Neural progenitor cell (in vitro differentiated cells): Measurements from ENCODE around the gene HERC2. TPM values are rescaled to one million over a fixed set of nuclear protein-coding genes. Genes with fewer than 3 reads are reported as not detected.
"Not testable (repeated sequence)": the region's sequence is repeated elsewhere in the genome, so short reads cannot be mapped to it uniquely, and the experiment has no call there.

Source experiments
- DNase-seq: peaks from one replicate; pipeline ENCODE4 v3.0.0-alpha.2; 2016; ENCODE audit warnings: low spot score
- H2AFZ ChIP-seq: fragments of 200-600 bp; sonication (generic); replicated peaks from 2 replicates; pipeline ENCODE4 v1.6.1; 2016; ENCODE audit warnings: antibody characterized with exemption
- H3F3A ChIP-seq: fragments of 200-600 bp; sonication (generic); 2 replicates; pipeline ENCODE4 v1.6.1; 2016; ENCODE audit warnings: antibody characterized with exemption, low read depth
- H3K27ac ChIP-seq: fragments of 200-600 bp; sonication (generic); 2 replicates; pipeline ENCODE4 v1.5.1; 2016; ENCODE audit warnings: mild to moderate bottlenecking
- H3K27me3 ChIP-seq: fragments of 200-600 bp; sonication (generic); 2 replicates; pipeline ENCODE4 v1.6.1; 2016; ENCODE audit warnings: mild to moderate bottlenecking, moderate library complexity
- H3K36me3 ChIP-seq: fragments of 200-600 bp; sonication (generic); 2 replicates; pipeline ENCODE4 v1.5.1; 2016
- H3K4me1 ChIP-seq: fragments of 200-600 bp; sonication (generic); 2 replicates; pipeline ENCODE4 v1.6.1; 2016; ENCODE audit warnings: mixed run types
- H3K4me2 ChIP-seq: fragments of 200-600 bp; sonication (generic); 2 replicates; pipeline ENCODE4 v1.6.1; 2016
- H3K4me3 ChIP-seq: fragments of 200-600 bp; sonication (generic); 2 replicates; pipeline ENCODE4 v1.5.1; 2016
- H3K79me2 ChIP-seq: fragments of 200-600 bp; sonication (generic); 2 replicates; pipeline ENCODE4 v1.6.1; 2016; ENCODE audit warnings: low read depth
- H3K9ac ChIP-seq: fragments of 200-600 bp; sonication (generic); 2 replicates; pipeline ENCODE4 v1.6.1; 2016
- H3K9me3 ChIP-seq: fragments of 200-600 bp; sonication (generic); 2 replicates; pipeline ENCODE4 v1.5.1; 2016; ENCODE audit warnings: low read depth
- H4K20me1 ChIP-seq: fragments of 200-600 bp; sonication (generic); 2 replicates; pipeline ENCODE4 v1.6.1; 2016; ENCODE audit warnings: low read depth
- H3K27ac Mint-ChIP-seq: 3 replicates; pipeline ENCODE4 v1.8.0; 2021; ENCODE audit warnings: mixed read lengths
- H3K27me3 Mint-ChIP-seq: 2 replicates; pipeline ENCODE4 v1.8.0; 2022; ENCODE audit warnings: low read depth, mild to moderate bottlenecking, inconsistent platforms, moderate library complexity, mixed read lengths; ENCODE audit not compliant: insufficient read depth
- H3K36me3 Mint-ChIP-seq: 3 replicates; pipeline ENCODE4 v1.8.0; 2021; ENCODE audit warnings: mixed read lengths
- H3K4me1 Mint-ChIP-seq: 3 replicates; pipeline ENCODE4 v1.8.0; 2021; ENCODE audit warnings: mixed read lengths
- H3K4me3 Mint-ChIP-seq: 3 replicates; pipeline ENCODE4 v1.8.0; 2021; ENCODE audit warnings: mild to moderate bottlenecking, moderate library complexity, mixed read lengths
- H3K9me3 Mint-ChIP-seq: 3 replicates; pipeline ENCODE4 v1.8.0; 2020; ENCODE audit warnings: mixed read lengths
- EZH2 ChIP-seq: fragments of 200-600 bp; sonication (generic); IDR thresholded peaks from 2 replicates; pipeline ENCODE4 v1.6.1; 2017; ENCODE audit warnings: antibody characterized with exemption, mild to moderate bottlenecking, moderate library complexity
- EZH2phosphoT487 ChIP-seq: fragments of 200-600 bp; sonication (generic); IDR thresholded peaks from 2 replicates; pipeline ENCODE4 v1.6.1; 2017; ENCODE audit warnings: antibody characterized with exemption
- total RNA-seq: library from RNA; depleted of rRNA; stranded (reverse); fragments of >200 nt; gene quantifications from 2 replicates; pipeline ENCODE4 v1.2.3, GENCODE V29; 2015; ENCODE audit warnings: low replicate concordance
- TF ChIP-seq, protein P1 (sequence below): fragments of 200-600 bp; sonication (generic); IDR thresholded peaks from 2 replicates; pipeline ENCODE4 v1.5.1; 2017; ENCODE audit warnings: antibody characterized with exemption, mild to moderate bottlenecking

HERC2 gene
- total RNA-seq, 1 donor from 2014 or later: 15.3 TPM

DNA sequence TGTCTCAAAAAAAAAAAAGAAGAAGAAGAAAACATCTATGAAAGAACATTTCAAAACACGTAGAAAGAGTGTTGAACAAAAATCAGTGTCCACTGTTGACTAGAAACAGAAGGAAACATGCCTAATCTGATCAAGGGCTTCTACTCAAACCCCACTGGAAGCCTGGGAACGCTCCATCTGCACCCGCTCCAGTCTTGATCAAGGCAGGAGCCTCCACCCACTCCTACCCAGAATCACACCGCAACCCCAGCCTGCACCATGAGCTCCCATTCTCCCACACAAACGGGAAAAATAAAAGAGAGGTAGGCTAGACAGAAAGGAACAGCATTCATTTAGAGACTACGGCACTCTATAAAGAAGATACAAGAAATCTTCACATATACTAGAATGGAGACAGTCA lies 181.9 kb downstream of the HERC2 start:
- H3K4me1 ChIP-seq: no peaks in the 10 kb centered on the region
- H3K36me3 Mint-ChIP-seq: peaks cover 54% of the 10 kb centered on the region
- no peak overlapping the region for H2AFZ ChIP-seq
- no peaks in the 10 kb centered on the region for H3F3A ChIP-seq
- H3K27me3 Mint-ChIP-seq: peaks cover 2% of the 10 kb centered on the region
- no peak for DNase-seq
- TF ChIP-seq EZH2phosphoT487 (no peak), EZH2 (no peak)
- TF ChIP-seq, protein P1, sequence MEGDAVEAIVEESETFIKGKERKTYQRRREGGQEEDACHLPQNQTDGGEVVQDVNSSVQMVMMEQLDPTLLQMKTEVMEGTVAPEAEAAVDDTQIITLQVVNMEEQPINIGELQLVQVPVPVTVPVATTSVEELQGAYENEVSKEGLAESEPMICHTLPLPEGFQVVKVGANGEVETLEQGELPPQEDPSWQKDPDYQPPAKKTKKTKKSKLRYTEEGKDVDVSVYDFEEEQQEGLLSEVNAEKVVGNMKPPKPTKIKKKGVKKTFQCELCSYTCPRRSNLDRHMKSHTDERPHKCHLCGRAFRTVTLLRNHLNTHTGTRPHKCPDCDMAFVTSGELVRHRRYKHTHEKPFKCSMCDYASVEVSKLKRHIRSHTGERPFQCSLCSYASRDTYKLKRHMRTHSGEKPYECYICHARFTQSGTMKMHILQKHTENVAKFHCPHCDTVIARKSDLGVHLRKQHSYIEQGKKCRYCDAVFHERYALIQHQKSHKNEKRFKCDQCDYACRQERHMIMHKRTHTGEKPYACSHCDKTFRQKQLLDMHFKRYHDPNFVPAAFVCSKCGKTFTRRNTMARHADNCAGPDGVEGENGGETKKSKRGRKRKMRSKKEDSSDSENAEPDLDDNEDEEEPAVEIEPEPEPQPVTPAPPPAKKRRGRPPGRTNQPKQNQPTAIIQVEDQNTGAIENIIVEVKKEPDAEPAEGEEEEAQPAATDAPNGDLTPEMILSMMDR: no peak
- no peak overlapping the region for H3K9ac ChIP-seq
- no peaks in the 10 kb centered on the region for H3K9me3 Mint-ChIP-seq
- H3K79me2 ChIP-seq: no peaks in the 10 kb centered on the region
- no peaks in the 10 kb centered on the region for H3K9me3 ChIP-seq
- H3K4me3 Mint-ChIP-seq: no peak overlapping the region
- no peak overlapping the region for H3K4me3 ChIP-seq
- no peak overlapping the region for H3K27ac Mint-ChIP-seq
- no peaks in the 10 kb centered on the region for H3K4me1 Mint-ChIP-seq
- H4K20me1 ChIP-seq: no peaks in the 10 kb centered on the region
- no peak overlapping the region for H3K27ac ChIP-seq
- no peaks in the 10 kb centered on the region for H3K27me3 ChIP-seq
- H3K4me2 ChIP-seq: no peak overlapping the region
- no peaks in the 10 kb centered on the region for H3K36me3 ChIP-seq

DNA sequence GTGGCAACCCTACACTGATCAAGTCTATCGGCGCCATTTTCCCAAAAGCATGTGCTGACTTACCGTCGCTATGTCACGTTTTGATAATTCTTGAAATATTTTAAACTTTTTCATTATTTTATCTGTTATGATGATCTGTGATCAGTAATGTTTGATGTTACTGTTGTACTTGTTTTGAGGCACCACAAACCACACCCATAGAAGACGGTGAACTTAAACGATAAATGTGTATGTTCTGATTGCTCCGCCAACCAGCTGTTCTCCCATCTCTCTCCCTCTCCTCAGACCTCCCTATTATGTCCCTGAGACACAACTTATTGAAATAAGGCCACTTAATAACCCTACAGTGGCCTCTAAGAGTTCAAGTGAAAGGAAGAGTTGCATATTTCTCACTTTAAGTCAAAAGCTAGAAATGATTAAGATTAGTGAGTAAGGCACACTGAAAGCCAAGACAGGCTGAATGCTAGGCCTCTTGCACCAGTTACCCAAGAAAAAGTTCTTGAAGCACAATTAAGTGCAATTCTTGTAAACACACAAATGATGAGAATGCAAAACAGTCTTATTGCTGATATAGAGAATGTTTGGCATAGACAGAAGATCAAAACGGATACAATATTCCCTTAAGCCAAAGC lies 184.5 kb downstream of the HERC2 start:
- not testable (repeated sequence) for H3K4me1 ChIP-seq, H3K4me3 ChIP-seq, H3K4me3 Mint-ChIP-seq, H2AFZ ChIP-seq, H3K27me3 ChIP-seq, H3K36me3 ChIP-seq, H3K9ac ChIP-seq, H3K27me3 Mint-ChIP-seq, H3K9me3 ChIP-seq, H3K4me1 Mint-ChIP-seq, H3K4me2 ChIP-seq, DNase-seq, H3K27ac ChIP-seq, H3K9me3 Mint-ChIP-seq, H3K79me2 ChIP-seq, H3K27ac Mint-ChIP-seq, H4K20me1 ChIP-seq, H3F3A ChIP-seq
- peaks cover 48% of the 10 kb centered on the region for H3K36me3 Mint-ChIP-seq

DNA sequence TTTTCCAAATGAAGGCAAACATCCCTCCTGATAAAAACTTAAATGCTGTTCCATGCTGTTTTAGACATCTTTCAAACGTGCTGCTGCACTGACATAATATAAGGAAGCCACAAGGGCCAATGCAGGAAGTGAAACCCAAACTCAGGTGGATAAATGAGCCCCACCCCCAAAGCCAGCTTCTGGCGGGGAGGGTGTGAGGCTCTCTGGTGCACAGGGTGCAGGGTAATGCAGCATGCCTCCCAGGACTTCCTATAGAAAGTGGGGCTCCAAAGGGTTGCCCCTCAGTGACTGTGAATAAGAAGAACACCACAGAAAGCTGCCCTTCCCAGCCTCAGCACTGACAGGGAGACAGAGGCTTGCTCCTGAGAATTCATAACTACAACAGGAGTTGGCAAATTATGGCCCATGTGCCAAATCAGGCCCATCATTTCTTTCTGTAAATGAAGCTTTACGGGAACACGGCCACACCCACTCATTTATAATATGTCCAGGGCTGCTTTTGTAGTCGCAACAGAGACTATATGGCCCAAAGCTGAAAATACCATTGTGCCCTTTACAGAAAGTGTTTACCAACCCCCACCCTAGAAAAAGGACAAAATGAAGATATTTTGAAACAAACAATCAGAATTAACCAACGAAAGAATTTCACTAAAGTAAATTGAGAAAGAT lies 185.6 kb downstream of the HERC2 start:
- not testable (repeated sequence) for H3K36me3 ChIP-seq, H4K20me1 ChIP-seq, H3K9ac ChIP-seq, H3K9me3 ChIP-seq, H3K27me3 ChIP-seq, DNase-seq, H3K4me3 Mint-ChIP-seq, H3K4me3 ChIP-seq, H2AFZ ChIP-seq, H3K4me1 Mint-ChIP-seq, H3K9me3 Mint-ChIP-seq, H3K27me3 Mint-ChIP-seq, H3K27ac Mint-ChIP-seq, H3K4me2 ChIP-seq, H3K79me2 ChIP-seq, H3K4me1 ChIP-seq, H3K27ac ChIP-seq, H3F3A ChIP-seq
- H3K36me3 Mint-ChIP-seq: peaks cover 40% of the 10 kb centered on the region

DNA sequence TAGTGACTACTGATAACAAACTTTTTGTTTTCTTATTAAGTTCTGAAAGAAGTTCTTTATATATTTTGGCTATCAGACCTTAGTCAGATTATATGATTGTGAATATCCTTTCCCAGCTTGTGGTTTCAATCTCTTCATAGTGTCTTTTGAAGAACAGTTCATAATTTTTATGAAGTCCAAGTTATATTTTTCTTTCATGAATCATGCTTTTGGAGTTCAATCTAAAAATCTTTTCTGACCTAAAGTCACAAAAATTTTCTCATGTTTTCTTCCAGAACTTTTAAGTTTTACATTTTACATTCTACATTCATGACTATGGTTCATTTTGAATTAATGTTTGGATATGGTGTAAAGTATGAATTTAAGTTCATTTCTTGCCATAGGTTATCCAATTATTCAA lies 188.7 kb downstream of the HERC2 start:
- H3K36me3 Mint-ChIP-seq: peaks cover 32% of the 10 kb centered on the region
- H3K4me3 ChIP-seq: no peak overlapping the region
- no peak overlapping the region for H3K27ac ChIP-seq
- H3K4me2 ChIP-seq: no peak overlapping the region
- H3K9me3 Mint-ChIP-seq: no peaks in the 10 kb centered on the region
- H3K79me2 ChIP-seq: no peaks in the 10 kb centered on the region
- no peaks in the 10 kb centered on the region for H3K9me3 ChIP-seq
- no peak overlapping the region for H3K9ac ChIP-seq
- TF ChIP-seq, protein P1: no peak
- no peak for TF ChIP-seq EZH2phosphoT487
- TF ChIP-seq EZH2: no peak
- peaks cover 3% of the 10 kb centered on the region for H3K36me3 ChIP-seq
- no peaks in the 10 kb centered on the region for H4K20me1 ChIP-seq
- DNase-seq: no peak
- no peak overlapping the region for H3K4me3 Mint-ChIP-seq
- H3K27ac Mint-ChIP-seq: no peak overlapping the region
- H3F3A ChIP-seq: no peaks in the 10 kb centered on the region
- no peak overlapping the region for H2AFZ ChIP-seq
- no peaks in the 10 kb centered on the region for H3K4me1 ChIP-seq
- H3K27me3 Mint-ChIP-seq: peaks cover 4% of the 10 kb centered on the region
- H3K27me3 ChIP-seq: no peaks in the 10 kb centered on the region
- no peaks in the 10 kb centered on the region for H3K4me1 Mint-ChIP-seq
